K562 (cell line): ENCODE measurements around the gene ACKR3. TPM values are rescaled to one million over a fixed set of nuclear protein-coding genes. Genes with fewer than 3 reads are reported as not detected.

ENCODE experiments used
- FOXM1 ChIP-seq, 2 experiments: fragments of 450-650 bp in 1 of 2; sonication (generic) in 1 of 2; formaldehyde crosslinking in 1 of 2; IDR thresholded peaks; 2 replicates each; pipeline versions ENCODE4 v1.6.1 to v1.9.0; 2017 to 2022; ENCODE audit warnings: low read depth in 2 of 2, mild to moderate bottlenecking in 2 of 2, missing genetic modification reagents in 1 of 2, moderate library complexity in 1 of 2
- KDM2B ChIP-seq: fragments of 250-450 bp; sonication (Bioruptor Pico); IDR thresholded peaks from 2 replicates; pipeline ENCODE4 v1.8.0; 2021; ENCODE audit warnings: mild to moderate bottlenecking, moderate library complexity
- NCOA1 ChIP-seq: fragments of 450-650 bp; IDR thresholded peaks from 2 replicates; pipeline ENCODE4 v1.6.1; 2016; ENCODE audit warnings: low read depth
- POLR2G ChIP-seq: fragments of 200-400 bp; formaldehyde crosslinking; IDR thresholded peaks from 2 replicates; pipeline ENCODE4 v1.6.1; 2017; ENCODE audit warnings: low read depth, mild to moderate bottlenecking, antibody characterized with exemption, low read length, moderate library complexity
- RAD21 ChIP-seq, 2 experiments: fragments of 250-450 bp in 1 of 2; fragments of 450-650 bp in 1 of 2; sonication (Bioruptor Pico) in 1 of 2; formaldehyde crosslinking in 1 of 2; IDR thresholded peaks in 1 of 2; conservative IDR thresholded peaks in 1 of 2; 2 replicates each; pipeline versions ENCODE4 v1.4.0 to v1.8.0; 2020 to 2022; ENCODE audit warnings: mild to moderate bottlenecking in 2 of 2, moderate library complexity in 1 of 2
- ZBED1 ChIP-seq: IDR thresholded peaks from 2 replicates; pipeline ENCODE4 v1.6.1; 2014
- ZNF143 ChIP-seq: sonication (generic); formaldehyde crosslinking; IDR thresholded peaks from 2 replicates; pipeline ENCODE4 v1.9.0; 2022; ENCODE audit warnings: mild to moderate bottlenecking, missing genetic modification reagents
- polyA plus RNA-seq, 8 experiments: library from polyadenylated mRNA; depleted of rRNA in 4 of 8; stranded (reverse) in 5 of 8; unstranded in 3 of 8; fragments of >200 nt; fragmentation: Nextera tagmentation in 2 of 8; fragmentation: Illumina TruSeq in 1 of 8; extraction: Ambion mirVana in 2 of 8; extraction: Trizol in 1 of 8; gene quantifications; 2 replicates each; pipeline versions ENCODE4 v1.2.1 to v1.2.3, GENCODE V29; 2011 to 2014; ENCODE audit warnings: inconsistent platforms in 1 of 8, missing spikeins in 1 of 8
- total RNA-seq, 7 experiments: library from RNA; depleted of rRNA in 6 of 7; stranded (reverse); fragments of >200 nt in 6 of 7; fragmentation: Illumina TruSeq in 2 of 7; extraction: Trizol in 2 of 7; gene quantifications; 2 replicates each; pipeline versions ENCODE4 v1.2.1 to v1.2.3, GENCODE V29; 2011 to 2021; ENCODE audit warnings: low replicate concordance in 1 of 7
- TF ChIP-seq, protein P1 (sequence below): fragments of 450-650 bp; formaldehyde crosslinking; IDR thresholded peaks from 2 replicates; pipeline ENCODE4 v1.4.0; 2020; ENCODE audit warnings: mild to moderate bottlenecking, moderate library complexity
- TF ChIP-seq, protein P2 (sequence below): sonication (generic); formaldehyde crosslinking; IDR thresholded peaks from 2 replicates; pipeline ENCODE4 v1.8.0; 2023; ENCODE audit warnings: mild to moderate bottlenecking, missing genetic modification reagents
- TF ChIP-seq, protein P3 (sequence below): conservative IDR thresholded peaks from 2 replicates; pipeline ENCODE4 v1.6.1; 2011; ENCODE audit warnings: low read depth, mild to moderate bottlenecking, low read length; ENCODE audit not compliant: control insufficient read depth

The ACKR3 gene
- total and polyA plus RNA-seq, 9 of the 15 experiments (the other 6 are each of a cell fraction or from before 2014, with no cell fraction given): 0.07 TPM; not detected in 8

DNA sequence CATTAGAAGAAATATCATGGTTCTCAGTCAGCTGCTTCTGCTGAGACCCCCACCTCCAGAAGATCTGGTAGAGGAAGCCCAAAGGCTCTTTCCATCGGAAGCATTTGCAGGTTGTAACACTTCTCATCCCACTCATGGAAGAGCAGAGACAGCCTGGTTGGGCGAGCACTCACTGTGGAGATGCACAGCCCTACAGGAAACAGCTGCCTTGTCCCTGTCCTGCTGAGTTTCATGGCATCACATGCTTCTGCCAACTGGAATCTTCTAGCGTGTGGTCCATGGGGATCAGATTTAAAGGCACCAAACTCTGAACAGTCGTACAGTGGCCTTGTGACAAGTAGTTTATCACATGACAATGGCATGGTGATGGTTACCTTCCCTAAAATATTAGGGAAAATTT is 36.3 kb upstream of the ACKR3 start (continued):
- TF ChIP-seq, protein P1, sequence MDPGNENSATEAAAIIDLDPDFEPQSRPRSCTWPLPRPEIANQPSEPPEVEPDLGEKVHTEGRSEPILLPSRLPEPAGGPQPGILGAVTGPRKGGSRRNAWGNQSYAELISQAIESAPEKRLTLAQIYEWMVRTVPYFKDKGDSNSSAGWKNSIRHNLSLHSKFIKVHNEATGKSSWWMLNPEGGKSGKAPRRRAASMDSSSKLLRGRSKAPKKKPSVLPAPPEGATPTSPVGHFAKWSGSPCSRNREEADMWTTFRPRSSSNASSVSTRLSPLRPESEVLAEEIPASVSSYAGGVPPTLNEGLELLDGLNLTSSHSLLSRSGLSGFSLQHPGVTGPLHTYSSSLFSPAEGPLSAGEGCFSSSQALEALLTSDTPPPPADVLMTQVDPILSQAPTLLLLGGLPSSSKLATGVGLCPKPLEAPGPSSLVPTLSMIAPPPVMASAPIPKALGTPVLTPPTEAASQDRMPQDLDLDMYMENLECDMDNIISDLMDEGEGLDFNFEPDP (CRISPR knock-in tag): no peak
- no peak for TF ChIP-seq KDM2B (CRISPR knock-in tag)
- TF ChIP-seq NCOA1: no peak
- TF ChIP-seq RAD21 (CRISPR knock-in tag; conservative IDR thresholded peaks at IDR 0.05 in 1 of 2, IDR thresholded peaks at IDR 0.05 in 1 of 2): no peak
- TF ChIP-seq POLR2G: no peak
- no peak for TF ChIP-seq FOXM1 (IDR thresholded peaks at IDR 0.05; ENCODE audit: low read depth)
- TF ChIP-seq FOXM1 (CRISPR knock-in tag; IDR thresholded peaks at IDR 0.05; ENCODE audit: low read depth): no peak
- TF ChIP-seq, protein P2, sequence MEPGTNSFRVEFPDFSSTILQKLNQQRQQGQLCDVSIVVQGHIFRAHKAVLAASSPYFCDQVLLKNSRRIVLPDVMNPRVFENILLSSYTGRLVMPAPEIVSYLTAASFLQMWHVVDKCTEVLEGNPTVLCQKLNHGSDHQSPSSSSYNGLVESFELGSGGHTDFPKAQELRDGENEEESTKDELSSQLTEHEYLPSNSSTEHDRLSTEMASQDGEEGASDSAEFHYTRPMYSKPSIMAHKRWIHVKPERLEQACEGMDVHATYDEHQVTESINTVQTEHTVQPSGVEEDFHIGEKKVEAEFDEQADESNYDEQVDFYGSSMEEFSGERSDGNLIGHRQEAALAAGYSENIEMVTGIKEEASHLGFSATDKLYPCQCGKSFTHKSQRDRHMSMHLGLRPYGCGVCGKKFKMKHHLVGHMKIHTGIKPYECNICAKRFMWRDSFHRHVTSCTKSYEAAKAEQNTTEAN (CRISPR knock-in tag): no peak
- TF ChIP-seq ZBED1: no peak
- TF ChIP-seq, protein P3, sequence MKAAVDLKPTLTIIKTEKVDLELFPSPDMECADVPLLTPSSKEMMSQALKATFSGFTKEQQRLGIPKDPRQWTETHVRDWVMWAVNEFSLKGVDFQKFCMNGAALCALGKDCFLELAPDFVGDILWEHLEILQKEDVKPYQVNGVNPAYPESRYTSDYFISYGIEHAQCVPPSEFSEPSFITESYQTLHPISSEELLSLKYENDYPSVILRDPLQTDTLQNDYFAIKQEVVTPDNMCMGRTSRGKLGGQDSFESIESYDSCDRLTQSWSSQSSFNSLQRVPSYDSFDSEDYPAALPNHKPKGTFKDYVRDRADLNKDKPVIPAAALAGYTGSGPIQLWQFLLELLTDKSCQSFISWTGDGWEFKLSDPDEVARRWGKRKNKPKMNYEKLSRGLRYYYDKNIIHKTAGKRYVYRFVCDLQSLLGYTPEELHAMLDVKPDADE: no peak
- TF ChIP-seq ZNF143: no peak
